HG02588 (cell line): Measurements from ENCODE around the gene NEIL1.
"Not testable (repeated sequence)": the region's sequence is repeated elsewhere in the genome, so short reads cannot be mapped to it uniquely, and the experiment has no call there.

ENCODE experiments used
- ATAC-seq: cut with Tn5 transposase; IDR thresholded peaks from one replicate; pipeline ENCODE4 v1.9.1; 2021; ENCODE audit warnings: mild to moderate bottlenecking, moderate library complexity; ENCODE audit not compliant: unreplicated experiment

NEIL1 gene

GRCh38 chr15:75332093-75332492 lies 14.7 kb upstream of the NEIL1 start:
- ATAC-seq = not testable (repeated sequence)

DNA sequence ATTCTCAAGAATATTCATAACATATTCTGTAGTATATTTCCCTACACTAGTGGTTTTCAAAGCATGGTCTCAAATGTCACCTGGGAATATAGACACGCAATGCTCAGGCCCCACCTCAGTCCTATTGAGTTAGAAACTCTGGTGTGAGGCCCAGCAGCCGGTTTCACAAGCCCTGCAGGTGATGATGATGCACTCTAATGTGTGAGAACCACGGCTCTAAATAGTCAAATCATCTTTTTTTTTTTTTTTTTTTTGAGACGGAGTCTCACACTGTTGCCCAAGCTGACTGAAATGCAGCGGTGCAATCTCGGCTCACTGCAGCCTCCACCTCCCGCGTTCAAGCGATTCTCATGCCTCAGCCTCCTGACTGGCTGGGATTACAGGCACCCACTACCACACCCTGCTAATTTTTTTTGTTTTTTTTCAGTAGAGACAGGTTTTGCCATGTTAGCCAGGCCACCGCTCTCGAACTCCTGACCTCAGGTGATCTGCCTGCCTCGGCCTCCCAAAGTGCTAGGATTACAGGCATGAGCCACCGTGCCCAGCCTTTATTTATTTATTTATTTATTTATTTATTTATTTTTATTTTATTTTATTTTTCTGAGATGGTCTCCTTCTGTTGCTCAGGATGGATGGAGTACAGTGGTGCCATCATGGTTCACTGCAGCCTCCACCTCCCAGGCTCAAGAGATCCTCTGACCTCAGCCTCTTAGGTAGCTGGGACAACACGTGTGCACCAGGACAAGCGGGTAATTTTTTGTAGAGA lies 13.0 kb upstream of the NEIL1 start:
- not testable (repeated sequence) for ATAC-seq

GRCh38 chr15:75335313-75335704 lies 11.5 kb upstream of the NEIL1 start:
- no peak for ATAC-seq

DNA sequence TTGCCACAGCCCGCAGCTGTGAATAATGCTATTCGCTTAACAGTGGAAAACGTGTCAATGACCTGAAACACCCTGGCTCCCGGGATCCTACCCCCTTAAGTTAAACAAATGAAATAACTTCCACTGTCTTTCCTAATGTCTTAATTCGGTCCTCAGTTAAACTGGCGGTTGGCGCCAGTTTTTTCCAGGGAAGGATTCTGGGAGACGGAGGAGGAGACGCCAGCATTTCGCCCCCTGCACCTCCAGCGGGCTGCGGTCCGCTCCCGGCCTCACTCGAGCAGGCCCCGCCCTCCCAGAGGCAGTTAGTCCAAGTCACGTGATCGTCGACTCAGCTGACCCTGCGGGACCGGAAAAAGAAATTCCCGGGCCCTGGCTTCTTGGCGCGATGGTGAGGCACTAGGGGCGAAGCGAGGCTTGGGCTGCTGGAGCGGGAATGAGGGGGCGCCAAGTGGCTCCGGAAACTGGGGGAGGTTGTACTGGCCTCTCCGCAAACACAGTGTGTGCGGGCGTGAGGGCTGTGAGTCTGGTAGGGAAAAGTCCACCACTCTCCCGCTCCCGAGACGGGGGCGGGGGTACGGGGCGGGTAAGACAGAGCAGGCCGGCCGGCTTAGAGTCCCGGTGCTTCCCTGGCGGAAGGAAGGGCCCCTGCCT lies 11.0 kb upstream of the NEIL1 start, which contains the start of gene COMMD4:
TSS of gene COMMD4 (plus strand) at position 359 of the 651 bp plus-strand sequence. CDS start at position 386, 27 bp downstream.
- peak; percentile 68 for ATAC-seq

DNA sequence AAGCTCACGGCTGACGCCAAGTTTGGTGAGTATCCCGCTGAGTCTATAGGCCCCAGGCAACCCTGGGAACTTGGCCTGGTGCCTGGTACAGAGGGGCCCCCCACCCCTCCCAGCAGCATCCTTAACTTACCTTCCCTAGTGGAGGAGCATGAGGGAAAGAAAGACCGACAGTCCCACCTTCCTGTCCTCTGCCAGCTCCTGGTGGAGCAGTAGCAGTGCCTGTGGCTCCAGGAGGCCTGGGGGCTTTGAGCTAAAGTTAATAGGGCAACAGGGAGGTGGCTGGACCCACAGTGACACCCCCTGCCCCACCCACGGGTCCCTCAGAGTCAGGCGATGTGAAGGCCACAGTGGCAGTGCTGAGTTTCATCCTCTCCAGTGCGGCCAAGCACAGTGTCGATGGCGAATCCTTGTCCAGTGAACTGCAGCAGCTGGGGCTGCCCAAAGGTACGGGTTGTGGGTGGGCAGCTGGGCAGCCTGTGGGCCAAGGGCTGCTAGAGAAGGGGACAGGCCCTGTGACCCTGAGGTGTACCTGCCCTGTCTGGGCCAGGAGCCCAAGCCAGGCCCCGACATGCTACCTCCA lies 8.1 kb upstream of the NEIL1 start:
- ATAC-seq = no peak

DNA sequence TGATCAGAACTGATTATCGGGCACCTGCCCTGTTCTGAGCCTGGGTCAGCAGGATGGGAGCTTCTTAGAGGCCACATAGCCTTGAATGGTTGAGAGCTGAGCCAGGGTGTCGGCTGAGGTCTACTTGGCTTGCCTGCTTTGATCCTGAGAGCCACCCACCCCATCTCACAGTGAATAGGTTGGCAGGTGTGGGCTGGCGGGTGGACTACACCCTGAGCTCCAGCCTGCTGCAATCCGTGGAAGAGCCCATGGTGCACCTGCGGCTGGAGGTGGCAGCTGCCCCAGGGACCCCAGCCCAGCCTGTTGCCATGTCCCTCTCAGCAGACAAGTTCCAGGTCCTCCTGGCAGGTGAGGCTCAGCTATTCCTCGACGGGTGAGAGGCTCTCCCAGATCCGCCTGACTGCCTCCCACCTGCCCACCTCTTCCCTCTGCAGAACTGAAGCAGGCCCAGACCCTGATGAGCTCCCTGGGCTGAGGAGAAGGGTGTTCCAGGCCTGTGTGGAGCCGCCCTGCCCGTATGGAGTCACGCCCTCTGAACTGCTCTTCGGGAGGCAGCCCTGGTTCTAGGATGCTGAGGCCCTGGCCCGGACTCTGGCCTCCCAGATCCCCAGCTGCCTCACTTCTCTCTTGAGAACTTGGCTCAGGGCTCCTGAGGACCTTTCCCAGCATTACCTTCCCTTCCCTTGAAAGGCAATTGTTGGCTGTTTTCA lies 7.2 kb upstream of the NEIL1 start:
- no peak for ATAC-seq

- ATAC-seq = no peak
Observed at GRCh38 chr15:75342221-75342620, 4.6 kb upstream of the NEIL1 start.

DNA sequence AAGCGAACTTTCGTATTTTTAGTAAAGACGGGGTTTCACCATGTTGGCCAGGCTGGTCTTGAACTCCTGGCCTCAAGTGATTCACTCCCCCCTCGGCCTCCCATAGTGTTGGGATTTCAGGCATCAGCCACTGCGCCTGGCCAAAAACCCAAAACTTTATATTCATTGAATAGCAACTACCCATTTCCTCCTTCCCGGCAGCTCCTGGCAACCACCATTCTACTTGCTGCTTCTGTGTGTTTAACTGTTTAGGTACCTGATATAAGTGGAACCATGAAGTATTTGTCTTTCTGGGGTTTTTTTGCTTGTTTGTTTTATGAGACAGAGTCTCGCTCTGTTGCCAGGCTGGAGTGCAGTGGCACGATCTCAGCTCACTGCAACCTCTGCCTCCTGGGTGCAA lies 2.9 kb upstream of the NEIL1 start:
- not testable (repeated sequence) for ATAC-seq

DNA sequence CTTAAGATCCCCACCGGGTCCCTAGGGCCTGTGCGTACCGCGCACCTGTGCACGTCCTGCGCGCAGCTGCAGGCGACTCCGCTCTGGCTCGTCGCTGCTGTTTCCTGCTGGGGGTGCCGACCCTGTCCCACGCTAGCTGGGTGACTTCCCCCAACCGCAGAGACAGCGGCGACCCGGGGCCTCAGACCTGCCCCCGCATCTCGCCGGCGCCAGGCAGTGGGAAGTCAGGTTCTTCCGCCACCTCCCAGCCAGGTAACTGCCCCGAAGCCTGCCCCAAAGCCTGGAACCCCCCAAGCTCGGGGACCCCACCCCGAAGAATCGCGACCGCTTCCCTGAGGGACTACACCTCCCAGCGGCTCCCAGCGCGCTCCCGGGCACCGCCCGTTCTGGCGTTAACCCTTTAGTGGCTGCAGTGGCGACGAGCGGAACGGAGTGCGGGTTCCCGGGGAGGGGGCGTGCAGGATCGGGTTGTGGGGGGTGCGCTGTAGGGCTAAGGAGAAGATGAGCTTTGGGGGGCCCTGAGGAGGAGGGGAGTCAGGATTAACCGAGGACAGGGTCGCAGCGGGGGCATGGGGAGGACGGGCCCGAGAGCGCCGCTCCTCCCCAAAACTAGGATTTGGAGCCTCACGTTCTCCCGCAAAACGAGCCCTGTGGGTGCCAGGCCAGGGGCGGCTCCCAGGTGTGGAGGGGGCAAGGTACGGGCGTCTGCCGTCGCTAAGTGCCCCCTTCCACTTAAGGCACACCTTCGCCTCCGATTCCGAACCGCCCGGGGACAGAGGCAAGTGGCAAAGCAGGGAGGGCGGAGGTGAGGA lies 589 bp downstream of the NEIL1 start:
- peak; percentile 59 for ATAC-seq

GRCh38 chr15:75348034-75348561 lies 1.3 kb downstream of the NEIL1 start:
- ATAC-seq = no peak

- ATAC-seq = no peak
Observed at GRCh38 chr15:75348562-75349350, 1.9 kb downstream of the NEIL1 start.

DNA sequence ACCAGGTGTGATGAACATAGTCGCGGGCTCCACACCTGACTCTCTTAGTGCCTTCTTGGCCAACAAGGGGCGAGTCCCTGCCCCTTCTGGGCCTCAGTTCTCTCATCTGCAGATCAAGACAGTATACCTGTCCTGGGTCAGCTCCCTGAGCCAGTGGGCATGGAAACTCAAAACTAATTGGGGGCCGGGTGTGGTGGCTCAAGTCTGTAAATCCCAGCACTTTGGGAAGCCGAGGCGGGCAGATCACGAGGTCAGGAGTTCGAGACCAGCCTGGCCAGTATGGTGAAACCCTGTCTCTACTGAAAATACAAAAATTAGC lies 2.5 kb downstream of the NEIL1 start:
- ATAC-seq = not testable (repeated sequence)

GRCh38 chr15:75349851-75350588 lies 3.2 kb downstream of the NEIL1 start:
- ATAC-seq = no peak

- ATAC-seq = no peak
Observed at GRCh38 chr15:75350601-75351361, 3.9 kb downstream of the NEIL1 start.

GRCh38 chr15:75352186-75353080 lies 5.6 kb downstream of the NEIL1 start:
- ATAC-seq = no peak

DNA sequence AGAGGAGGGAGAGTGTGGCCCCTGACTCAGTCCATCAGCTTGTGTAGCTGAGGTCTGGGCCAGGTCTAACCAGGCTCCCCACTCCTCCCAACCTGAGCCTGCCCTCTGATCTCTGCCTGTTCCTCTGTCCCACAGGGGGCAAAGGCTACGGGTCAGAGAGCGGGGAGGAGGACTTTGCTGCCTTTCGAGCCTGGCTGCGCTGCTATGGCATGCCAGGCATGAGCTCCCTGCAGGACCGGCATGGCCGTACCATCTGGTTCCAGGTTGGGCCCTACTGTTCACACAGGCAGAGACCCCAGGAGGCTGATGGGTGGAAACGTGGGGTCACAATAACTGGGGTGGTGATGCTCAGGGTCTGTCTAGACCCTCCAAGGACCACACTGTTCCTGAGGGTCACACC lies 6.8 kb downstream of the NEIL1 start:
- no peak for ATAC-seq

GRCh38 chr15:75354454-75354853 lies 7.6 kb downstream of the NEIL1 start:
- no peak for ATAC-seq
